GM20000 (cell line): ENCODE results near the gene PSMG4.

Experiments
- DNase-seq: peaks from one replicate; pipeline ENCODE4 v3.0.0; 2012; ENCODE audit warnings: low spot score
- TF ChIP-seq, protein P1 (sequence below): IDR thresholded peaks from 2 replicates; pipeline ENCODE4 v1.5.1; 2012; ENCODE audit warnings: mild to moderate bottlenecking, control low read depth; ENCODE audit errors: extremely low read depth, missing control alignments

Gene PSMG4

GRCh38 chr6:3311826-3312225, 53.1 kb downstream of the PSMG4 start:
- no peak for DNase-seq
- TF ChIP-seq, protein P1, sequence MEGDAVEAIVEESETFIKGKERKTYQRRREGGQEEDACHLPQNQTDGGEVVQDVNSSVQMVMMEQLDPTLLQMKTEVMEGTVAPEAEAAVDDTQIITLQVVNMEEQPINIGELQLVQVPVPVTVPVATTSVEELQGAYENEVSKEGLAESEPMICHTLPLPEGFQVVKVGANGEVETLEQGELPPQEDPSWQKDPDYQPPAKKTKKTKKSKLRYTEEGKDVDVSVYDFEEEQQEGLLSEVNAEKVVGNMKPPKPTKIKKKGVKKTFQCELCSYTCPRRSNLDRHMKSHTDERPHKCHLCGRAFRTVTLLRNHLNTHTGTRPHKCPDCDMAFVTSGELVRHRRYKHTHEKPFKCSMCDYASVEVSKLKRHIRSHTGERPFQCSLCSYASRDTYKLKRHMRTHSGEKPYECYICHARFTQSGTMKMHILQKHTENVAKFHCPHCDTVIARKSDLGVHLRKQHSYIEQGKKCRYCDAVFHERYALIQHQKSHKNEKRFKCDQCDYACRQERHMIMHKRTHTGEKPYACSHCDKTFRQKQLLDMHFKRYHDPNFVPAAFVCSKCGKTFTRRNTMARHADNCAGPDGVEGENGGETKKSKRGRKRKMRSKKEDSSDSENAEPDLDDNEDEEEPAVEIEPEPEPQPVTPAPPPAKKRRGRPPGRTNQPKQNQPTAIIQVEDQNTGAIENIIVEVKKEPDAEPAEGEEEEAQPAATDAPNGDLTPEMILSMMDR = no peak

DNA sequence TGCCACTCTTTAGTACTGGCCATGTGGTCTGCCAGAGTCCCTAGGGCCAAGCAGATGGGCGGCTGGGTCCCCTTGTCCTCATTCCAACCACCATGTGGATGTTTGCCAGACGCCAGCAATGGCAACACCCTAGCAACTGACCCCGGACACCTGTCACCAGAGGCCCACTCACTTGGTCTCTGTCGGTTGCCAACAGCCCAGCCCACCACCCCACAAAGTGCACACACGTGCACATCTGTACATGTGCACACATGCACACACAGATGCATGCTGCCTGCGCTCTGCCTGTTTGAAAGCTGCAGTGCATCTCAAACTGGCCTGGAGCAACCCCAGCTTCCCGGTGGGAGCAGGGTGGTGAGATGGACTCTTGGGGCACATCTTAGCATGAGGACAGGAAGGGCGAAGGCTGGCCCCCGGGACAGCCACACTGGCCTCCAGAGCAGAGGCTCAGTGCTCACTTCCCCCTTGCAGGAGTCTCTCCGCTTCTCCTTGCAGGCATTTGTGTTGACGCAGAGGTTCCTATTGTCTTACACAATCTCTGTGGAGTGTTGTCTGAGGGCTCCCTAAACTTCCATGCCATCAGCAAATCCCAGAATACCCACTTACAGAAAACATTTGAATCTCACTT, 54.0 kb downstream of the PSMG4 start:
- no peak for DNase-seq
- TF ChIP-seq, protein P1 = no peak

DNA sequence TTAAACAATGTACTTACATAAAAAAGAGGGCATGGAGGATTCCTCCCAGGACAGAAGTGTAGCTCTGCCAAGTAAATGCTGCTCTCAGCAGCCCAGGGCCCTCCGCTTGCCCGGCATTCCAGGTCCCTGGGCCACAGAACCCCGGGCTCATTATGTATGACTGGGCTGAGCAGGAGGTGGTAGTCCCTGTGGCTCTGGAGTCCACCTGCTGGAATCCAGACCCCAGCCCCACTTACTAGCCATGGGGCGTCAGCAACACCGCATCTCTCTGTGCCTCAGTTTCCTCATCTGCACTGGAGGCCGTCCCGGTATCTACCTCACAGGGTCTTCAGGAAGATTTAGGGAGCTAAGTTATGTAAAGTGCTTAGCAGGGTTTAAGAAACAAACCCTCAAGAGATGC, 55.4 kb downstream of the PSMG4 start:
- no peak for DNase-seq
- TF ChIP-seq, protein P1 = no peak

DNA sequence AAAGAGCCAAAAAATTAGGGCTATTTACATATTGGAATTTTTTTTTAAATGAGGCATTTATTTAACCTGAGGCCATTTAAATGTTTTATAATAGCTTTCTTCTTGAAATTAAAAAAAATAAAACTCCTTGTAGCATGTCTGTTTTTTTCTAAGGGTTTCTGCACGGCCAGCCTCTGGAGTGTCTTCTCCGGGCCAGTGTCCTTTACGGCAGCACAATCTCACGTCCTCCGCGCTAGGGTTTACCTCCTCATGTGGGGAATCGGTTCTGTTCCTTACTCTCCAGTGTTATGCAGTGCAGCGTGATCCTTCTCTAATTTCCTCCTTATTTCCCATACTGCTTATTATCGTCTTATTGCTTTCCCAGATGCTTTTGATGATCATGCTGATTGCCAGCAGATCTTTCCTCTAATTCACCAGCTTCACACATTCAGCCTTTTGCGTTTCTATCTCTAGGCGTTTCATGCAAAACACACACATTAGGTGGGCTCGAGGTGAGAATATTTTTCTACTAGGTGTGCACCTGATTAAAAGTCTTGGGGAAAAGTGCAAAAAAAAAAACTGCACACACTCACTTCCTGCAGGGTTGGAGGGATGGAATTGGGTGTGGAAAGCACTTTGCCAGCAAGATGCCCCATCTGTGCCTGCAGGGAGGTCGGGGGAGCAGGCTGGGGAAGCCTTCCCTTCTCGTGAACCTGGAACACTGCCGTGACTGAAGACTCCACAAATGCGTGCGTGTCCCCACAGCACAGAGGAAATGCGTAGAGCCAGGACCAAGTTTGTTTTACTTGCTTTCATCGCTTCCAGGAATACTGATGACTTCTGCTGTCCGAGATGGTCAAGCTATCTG, 56.1 kb downstream of the PSMG4 start:
- TF ChIP-seq, protein P1 = no peak
- DNase-seq = no peak

DNA sequence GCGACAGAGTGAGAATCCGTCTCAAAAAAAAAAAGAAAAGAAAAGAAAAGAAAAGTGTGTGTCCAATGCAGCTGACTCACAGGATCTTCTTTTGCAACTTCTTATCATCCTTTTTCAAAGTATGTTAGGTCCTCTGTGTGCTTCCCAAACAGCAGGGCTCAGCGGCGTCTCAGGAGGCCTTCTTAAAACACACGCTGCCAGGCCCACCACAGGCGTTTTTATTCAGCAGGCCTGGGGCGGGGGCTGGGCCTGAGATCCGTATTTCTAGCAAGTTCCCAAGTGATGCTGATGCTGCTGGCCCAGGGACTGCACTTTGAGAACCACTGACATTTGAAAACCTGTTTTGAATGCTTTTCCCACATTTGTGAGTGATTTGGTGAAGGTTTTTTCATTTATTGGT, 57.1 kb downstream of the PSMG4 start:
- no peak for DNase-seq
- TF ChIP-seq, protein P1 = no peak

DNA sequence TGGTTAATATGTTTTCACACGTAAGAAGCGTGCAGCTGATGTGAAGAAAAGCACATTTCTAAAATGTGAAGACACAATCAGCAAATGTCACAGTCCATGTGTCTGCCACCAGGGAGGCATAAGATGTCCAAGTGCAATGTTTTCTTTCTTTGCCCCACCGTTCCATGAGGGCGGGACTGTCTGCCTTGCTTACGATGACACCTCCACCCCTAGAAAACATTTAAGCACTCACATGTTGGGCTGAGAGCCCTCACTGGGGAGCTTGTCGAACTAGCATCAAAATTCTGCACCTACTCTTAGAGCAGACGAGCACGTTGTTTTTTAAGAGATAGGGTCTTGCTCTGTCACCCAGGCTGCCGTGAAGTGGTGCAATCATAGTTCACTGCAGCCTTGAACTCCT, 57.6 kb downstream of the PSMG4 start:
- DNase-seq = no peak
- TF ChIP-seq, protein P1 = no peak

GRCh38 chr6:3316818-3317217, 58.1 kb downstream of the PSMG4 start:
- TF ChIP-seq, protein P1 = no peak
- no peak for DNase-seq
